Upper lobe of left lung (tissue), 6 donors: ENCODE measurements around the gene RERE. TPM values are rescaled to one million over a fixed set of nuclear protein-coding genes. Genes with fewer than 3 reads are reported as not detected.

ENCODE experiments used
- ATAC-seq, 2 donors: fragments of 200-7000 bp; cut with Tn5 transposase; one replicate each; pipeline ENCODE4 v1.9.1; 2022; ENCODE audit warnings: mild to moderate bottlenecking in 2 of 2, moderate library complexity in 2 of 2; ENCODE audit not compliant: low FRiP score in 2 of 2
- DNase-seq, 2 donors: peaks; one replicate each; pipeline ENCODE4 v3.0.0-alpha.2; 2019 to 2020
- H3K27ac ChIP-seq, 4 donors: fragments of 200-600 bp; sonication (generic); one replicate each; pipeline ENCODE4 v1.5.1; 2016 to 2019
- H3K27me3 ChIP-seq, 4 donors: fragments of 200-600 bp; sonication (generic); one replicate each; pipeline ENCODE4 v1.5.1; 2017 to 2019
- H3K36me3 ChIP-seq, 4 donors: fragments of 200-600 bp; sonication (generic); one replicate each; pipeline ENCODE4 v1.5.1; 2016 to 2019
- H3K4me1 ChIP-seq, 4 donors: fragments of 200-600 bp; sonication (generic); one replicate each; pipeline ENCODE4 v1.5.1; 2018 to 2019
- H3K4me3 ChIP-seq, 4 donors: fragments of 200-600 bp; sonication (generic); one replicate each; pipeline ENCODE4 v1.5.1; 2017 to 2019; ENCODE audit warnings: mild to moderate bottlenecking in 2 of 4, moderate library complexity in 1 of 4
- H3K9me3 ChIP-seq, 4 donors: fragments of 200-600 bp; sonication (generic); one replicate each; pipeline ENCODE4 v1.5.1; 2018 to 2019
- CTCF ChIP-seq, 6 experiments: fragments of 450-650 bp in 4 of 6; fragments of 200-600 bp in 2 of 6; sonication (generic) in 2 of 6; IDR thresholded peaks; one replicate each; pipeline ENCODE4 v1.5.1; 2016 to 2019; ENCODE audit warnings: antibody characterized with exemption in 6 of 6
- EP300 ChIP-seq, 4 donors: sonication (generic); formaldehyde crosslinking; IDR thresholded peaks; one replicate each; pipeline ENCODE4 v1.5.1; 2017; ENCODE audit warnings: antibody characterized with exemption in 4 of 4, control low read depth in 2 of 4
- POLR2A ChIP-seq, 4 donors: fragments of 450-650 bp; IDR thresholded peaks; one replicate each; pipeline ENCODE4 v1.5.1; 2016 to 2017; ENCODE audit warnings: antibody characterized with exemption in 4 of 4, mild to moderate bottlenecking in 2 of 4
- POLR2AphosphoS5 ChIP-seq, 2 donors: sonication (generic); formaldehyde crosslinking; IDR thresholded peaks; one replicate each; pipeline ENCODE4 v1.5.1; 2017; ENCODE audit warnings: antibody characterized with exemption in 2 of 2
- WGBS, 2 donors: methylation state at CpG; one replicate each; pipeline ENCODE4 v1.1.5; 2017 to 2018; 5-methylcytosine and 5-hydroxymethylcytosine counted together
- total RNA-seq, 6 donors: library from RNA; depleted of rRNA in 4 of 6; stranded (reverse); fragments of >200 nt in 4 of 6; gene quantifications; one replicate each; pipeline versions ENCODE4 v1.1.0 to v1.2.1, GENCODE V29; 2016 to 2021
- donor health status: DM: no; HTN: no; CAD: no; lungs with moderate emphysema.
- donor health status: DM: no; HTN: yes; CAD: no; lungs with severe emphysema.

RERE gene
- total RNA-seq, 6 donors from 2014 or later: 75.5 to 222 (median 104) TPM

- peak; percentile 96 to 99 for ATAC-seq
- Histone ChIP-seq H3K4me3 (peak overlapping the region; percentile 35 to 55 (median 46)), H3K9me3 (no peaks in the 10 kb centered on the region), H3K27ac (peak overlapping the region; percentile 79 to 88 (median 82)), H3K27me3 (no peaks in the 10 kb centered on the region), H3K4me1 (peaks cover 18 to 53% (median 45%) of the 10 kb centered on the region in 4 donors), H3K36me3 (no peaks in the 10 kb centered on the region)
- TF ChIP-seq EP300 (IDR thresholded peaks at IDR 0.05) (peak in 1 of 4 donors; percentile 55), POLR2A (IDR thresholded peaks at IDR 0.05) (peak in 1 of 4 donors; percentile 56), POLR2AphosphoS5 (IDR thresholded peaks at IDR 0.05) (peak; percentile 70 to 93), CTCF (IDR thresholded peaks at IDR 0.05) (no peak)
- peak in 1 of 2 donors; percentile 87 for DNase-seq
- 2 to 3% methylated on average over 11 of the region's 11 CpGs for WGBS, 2 donors
These were observed 291.7 kb downstream of the RERE start for GRCh38 chr1:8525558-8526275.

- 4 to 11% methylated on average over 6 of the region's 6 CpGs for WGBS, 2 donors
- Histone ChIP-seq H3K27ac (peak overlapping the region; percentile 79 to 88 (median 82)), H3K4me1 (peaks cover 18 to 53% (median 45%) of the 10 kb centered on the region in 4 donors), H3K27me3 (no peaks in the 10 kb centered on the region), H3K4me3 (peak overlapping the region; percentile 35 to 55 (median 46)), H3K9me3 (no peaks in the 10 kb centered on the region), H3K36me3 (no peaks in the 10 kb centered on the region)
- DNase-seq: no peak
- ATAC-seq: peak; percentile 42 to 52
- no peak for TF ChIP-seq POLR2A (IDR thresholded peaks at IDR 0.05)
- no peak for TF ChIP-seq EP300 (IDR thresholded peaks at IDR 0.05)
- TF ChIP-seq CTCF (IDR thresholded peaks at IDR 0.05): no peak
- no peak for TF ChIP-seq POLR2AphosphoS5 (IDR thresholded peaks at IDR 0.05)
These were observed 292.3 kb downstream of the RERE start for GRCh38 chr1:8525216-8525557.

- TF ChIP-seq CTCF (IDR thresholded peaks at IDR 0.05) (no peak), EP300 (IDR thresholded peaks at IDR 0.05) (no peak), POLR2AphosphoS5 (IDR thresholded peaks at IDR 0.05) (no peak), POLR2A (IDR thresholded peaks at IDR 0.05) (no peak)
These were observed 292.7 kb downstream of the RERE start for GRCh38 chr1:8524627-8525157.

GRCh38 chr1:8523666-8524206 lies 293.7 kb downstream of the RERE start:
- peak overlapping the region in 3 of 4 donors; percentile 0 to 88 (median 83) for H3K27ac ChIP-seq

More at GRCh38 chr1:8524627-8525157, 292.7 kb downstream of the RERE start:
- H3K4me1 ChIP-seq: peaks cover 18 to 53% (median 45%) of the 10 kb centered on the region in 4 donors
- peak overlapping the region in 2 of 4 donors; percentile 45 to 46 for H3K4me3 ChIP-seq
- H3K27me3 ChIP-seq: no peaks in the 10 kb centered on the region
- WGBS, 2 donors: 31 to 48% methylated on average over 2 of the region's 2 CpGs
- no peaks in the 10 kb centered on the region for H3K9me3 ChIP-seq
- H3K36me3 ChIP-seq: no peaks in the 10 kb centered on the region
- ATAC-seq: no peak
- DNase-seq: no peak
- peak overlapping the region; percentile 79 to 88 (median 82) for H3K27ac ChIP-seq

More at GRCh38 chr1:8523666-8524206, 293.7 kb downstream of the RERE start:
- TF ChIP-seq POLR2AphosphoS5 (IDR thresholded peaks at IDR 0.05): no peak
- TF ChIP-seq EP300 (IDR thresholded peaks at IDR 0.05): no peak
- TF ChIP-seq POLR2A (IDR thresholded peaks at IDR 0.05): no peak
- TF ChIP-seq CTCF (IDR thresholded peaks at IDR 0.05): no peak
- ATAC-seq: no peak
- Histone ChIP-seq H3K4me3 (no peak overlapping the region), H3K36me3 (no peaks in the 10 kb centered on the region), H3K9me3 (no peaks in the 10 kb centered on the region), H3K27me3 (no peaks in the 10 kb centered on the region), H3K4me1 (peaks cover 18 to 53% (median 45%) of the 10 kb centered on the region in 4 donors)
- no peak for DNase-seq
- WGBS, 2 donors: 52 to 58% methylated on average over 5 of the region's 5 CpGs
